ENCODE results near the gene PIK3R6. TPM values are rescaled to one million over a fixed set of nuclear protein-coding genes. Genes with fewer than 3 reads are reported as not detected.

Gene PIK3R6
- total RNA-seq, 1 donor = not detected

GRCh38 chr17:8873801-8874715 lies 6.6 kb upstream of the PIK3R6 start:
- no peak for DNase-seq (ENCODE audit: low read depth)
- TF ChIP-seq CTCF (IDR thresholded peaks at IDR 0.05; ENCODE audit: insufficient read depth, low read length) = no peak
- H3K4me3 ChIP-seq (ENCODE audit: low read depth, low read length) = no peak overlapping the region

GRCh38 chr17:8872705-8873435 lies 5.4 kb upstream of the PIK3R6 start:
- TF ChIP-seq CTCF (IDR thresholded peaks at IDR 0.05; ENCODE audit: insufficient read depth, low read length) = no peak
- H3K4me3 ChIP-seq (ENCODE audit: low read depth, low read length) = no peak overlapping the region

GRCh38 chr17:8872036-8872704 lies 4.7 kb upstream of the PIK3R6 start:
- DNase-seq (ENCODE audit: low read depth) = no peak
- no peak overlapping the region for H3K4me3 ChIP-seq (ENCODE audit: low read depth, low read length)
- no peak for TF ChIP-seq CTCF (IDR thresholded peaks at IDR 0.05; ENCODE audit: insufficient read depth, low read length)

More at GRCh38 chr17:8872705-8873435, 5.4 kb upstream of the PIK3R6 start:
- DNase-seq (ENCODE audit: low read depth) = no peak

- DNase-seq (ENCODE audit: low read depth) = no peak
- no peak for TF ChIP-seq CTCF (IDR thresholded peaks at IDR 0.05; ENCODE audit: insufficient read depth, low read length)
- no peak overlapping the region for H3K4me3 ChIP-seq (ENCODE audit: low read depth, low read length)
Observed at GRCh38 chr17:8871081-8871581, 3.7 kb upstream of the PIK3R6 start.

GRCh38 chr17:8870406-8871040 lies 3.0 kb upstream of the PIK3R6 start:
- TF ChIP-seq CTCF (IDR thresholded peaks at IDR 0.05; ENCODE audit: insufficient read depth, low read length) = no peak
- no peak overlapping the region for H3K4me3 ChIP-seq (ENCODE audit: low read depth, low read length)
- DNase-seq (ENCODE audit: low read depth) = no peak
